ENCODE data around the gene CLK2.
"Not testable (repeated sequence)": the region's sequence is repeated elsewhere in the genome, so short reads cannot be mapped to it uniquely, and the experiment has no call there.

The CLK2 gene

DNA sequence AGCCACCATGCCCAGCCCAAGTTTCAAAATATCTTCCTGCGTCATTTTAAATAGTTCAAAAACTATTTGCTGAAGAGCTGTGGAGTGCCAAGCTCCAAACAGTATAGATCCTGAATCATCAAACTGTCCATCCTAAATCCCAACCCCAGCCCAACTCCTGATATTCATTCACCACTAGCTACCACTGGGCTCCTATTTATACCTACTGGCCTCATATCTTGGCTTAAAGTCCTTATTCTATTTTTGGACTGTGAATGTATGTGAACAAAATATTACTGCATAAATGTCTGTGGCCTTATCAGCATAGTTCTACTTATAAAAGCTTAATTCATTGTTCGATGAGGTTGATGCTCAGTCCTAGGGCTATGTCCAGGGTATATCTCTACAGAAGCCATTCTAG is 5.9 kb downstream of the CLK2 start:
- no peak for FAIRE-seq

DNA sequence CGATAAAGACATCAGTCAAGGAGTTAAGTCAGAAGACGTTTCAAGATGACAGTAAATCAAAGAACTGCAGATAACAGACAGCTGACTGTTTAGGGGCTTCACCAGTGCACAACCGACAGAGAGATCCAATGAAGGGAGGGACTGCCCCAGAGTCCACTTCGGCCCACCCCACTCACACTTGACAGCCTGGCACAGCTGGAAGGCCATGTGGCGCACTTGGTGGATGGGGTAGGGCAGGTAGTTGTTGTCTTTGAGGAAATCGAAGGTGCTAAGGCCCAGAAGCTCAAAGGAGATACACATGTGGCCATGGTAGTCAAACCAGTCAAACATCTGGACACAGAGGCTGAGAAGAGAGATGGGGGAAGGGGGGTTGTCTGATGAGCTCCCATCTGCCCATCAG is 6.8 kb downstream of the CLK2 start:
- no peak for FAIRE-seq
- DNase-seq (ENCODE audit: low spot score), result no peak

More for the DNA sequence above, 5.9 kb downstream of the CLK2 start:
- DNase-seq (ENCODE audit: low spot score), result no peak

DNA sequence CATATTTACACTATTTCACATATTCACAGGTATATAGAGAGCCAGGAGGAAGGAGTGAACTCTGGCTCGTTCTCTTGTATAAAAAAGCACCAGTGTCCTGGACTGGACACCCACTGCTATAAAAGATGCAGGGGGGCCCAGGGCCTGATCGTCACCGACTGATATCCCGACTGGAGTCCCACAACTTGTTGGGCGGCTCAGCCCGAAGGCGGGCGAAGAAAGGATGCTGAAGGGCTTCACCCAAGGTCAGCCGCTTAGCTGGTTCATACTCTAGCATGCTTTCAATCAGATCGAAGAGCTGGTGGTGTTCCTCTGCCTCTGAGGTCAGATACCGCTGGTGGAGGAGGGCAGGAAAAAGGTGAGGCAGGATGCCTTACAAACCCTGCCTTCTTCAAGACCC is 10.2 kb downstream of the CLK2 start:
- FAIRE-seq (no peak), DNase-seq (ENCODE audit: low spot score) (no peak)

DNA sequence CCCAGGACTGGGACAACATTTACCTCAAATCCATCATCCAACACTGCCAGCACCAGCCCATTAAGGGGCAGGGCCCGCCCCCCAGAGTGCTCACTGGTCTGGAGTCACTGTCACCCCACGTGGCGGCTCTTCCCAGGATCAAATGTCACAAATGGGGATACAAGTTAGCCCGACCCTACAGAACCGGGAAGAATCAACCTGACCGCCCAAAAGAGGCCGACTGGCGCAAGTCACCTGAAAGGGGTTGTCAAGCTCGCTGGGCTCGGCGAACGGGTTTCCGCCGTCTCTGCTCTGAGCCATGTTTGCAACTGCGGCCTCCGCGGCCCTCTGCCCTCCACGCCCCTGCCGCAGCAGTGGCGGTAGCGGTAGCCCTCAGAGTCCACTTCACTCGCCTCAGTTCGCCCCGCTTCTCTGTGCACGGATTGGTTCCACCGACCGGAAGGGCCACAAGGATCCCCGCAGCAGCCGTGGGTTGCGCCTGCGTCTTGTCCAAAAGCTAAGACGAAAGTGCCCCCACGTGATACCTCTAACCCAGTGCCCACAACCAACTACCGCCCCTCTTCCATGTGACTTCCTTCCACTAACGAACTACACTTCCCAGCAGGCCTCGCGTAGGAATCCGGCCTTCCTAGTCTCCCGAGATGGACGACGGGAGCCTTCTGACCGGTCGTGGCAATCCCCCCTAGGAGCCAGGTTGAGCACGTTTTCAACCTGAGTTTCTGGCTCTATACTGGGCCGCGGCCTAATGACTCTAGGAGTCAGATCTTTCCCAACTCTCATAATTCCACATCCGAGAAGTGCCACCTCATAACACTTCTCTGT is 11.2 kb downstream of the CLK2 start, which contains the start of gene SCAMP3:
Gene SCAMP3 (minus strand): TSS at position 509 of the 822 bp plus-strand sequence. CDS start 209 bp downstream, at position 300.
- DNase-seq (ENCODE audit: low spot score) (peak; percentile 96), FAIRE-seq (no peak)

DNA sequence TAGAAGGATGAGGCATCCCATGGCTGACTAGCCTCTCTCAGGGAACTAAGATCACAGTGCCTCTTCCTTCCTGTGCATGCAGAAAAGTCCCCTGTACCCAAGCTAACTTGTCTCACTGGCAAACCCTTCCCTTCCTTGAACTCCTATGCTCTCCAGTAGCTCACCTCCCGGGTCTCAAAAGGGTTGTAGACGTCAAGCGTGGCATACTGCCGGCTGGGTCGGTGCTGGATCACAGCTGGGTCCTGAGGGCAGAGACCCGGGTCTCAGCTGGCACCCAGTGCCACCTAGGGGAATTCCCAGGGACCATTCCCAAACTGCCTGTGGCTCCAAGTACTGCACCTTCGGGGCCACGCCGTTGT is 11.8 kb downstream of the CLK2 start:
- FAIRE-seq, result no peak
- DNase-seq (ENCODE audit: low spot score), result no peak

DNA sequence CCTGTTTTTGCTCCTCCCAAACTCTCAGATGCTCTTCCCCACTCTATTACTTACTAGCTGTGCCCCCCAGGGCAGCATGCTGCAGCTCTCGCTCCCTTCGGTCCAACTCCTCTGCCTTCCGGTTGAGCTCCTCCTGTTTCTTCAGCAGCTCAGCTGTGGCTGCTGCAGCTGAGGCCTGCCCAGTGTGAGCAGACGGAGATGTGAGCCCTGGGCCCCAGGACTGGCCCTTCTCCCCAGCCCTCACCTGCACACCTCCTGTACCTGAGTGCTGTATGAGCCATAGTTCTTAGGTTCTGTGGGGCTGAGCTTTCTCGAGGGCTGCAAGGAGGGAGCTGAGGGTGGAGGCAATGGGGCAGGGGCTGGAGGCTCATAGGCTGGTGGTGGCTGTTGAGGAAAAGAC is 13.0 kb downstream of the CLK2 start:
- no peak for DNase-seq (ENCODE audit: low spot score)
- no peak for FAIRE-seq

DNA sequence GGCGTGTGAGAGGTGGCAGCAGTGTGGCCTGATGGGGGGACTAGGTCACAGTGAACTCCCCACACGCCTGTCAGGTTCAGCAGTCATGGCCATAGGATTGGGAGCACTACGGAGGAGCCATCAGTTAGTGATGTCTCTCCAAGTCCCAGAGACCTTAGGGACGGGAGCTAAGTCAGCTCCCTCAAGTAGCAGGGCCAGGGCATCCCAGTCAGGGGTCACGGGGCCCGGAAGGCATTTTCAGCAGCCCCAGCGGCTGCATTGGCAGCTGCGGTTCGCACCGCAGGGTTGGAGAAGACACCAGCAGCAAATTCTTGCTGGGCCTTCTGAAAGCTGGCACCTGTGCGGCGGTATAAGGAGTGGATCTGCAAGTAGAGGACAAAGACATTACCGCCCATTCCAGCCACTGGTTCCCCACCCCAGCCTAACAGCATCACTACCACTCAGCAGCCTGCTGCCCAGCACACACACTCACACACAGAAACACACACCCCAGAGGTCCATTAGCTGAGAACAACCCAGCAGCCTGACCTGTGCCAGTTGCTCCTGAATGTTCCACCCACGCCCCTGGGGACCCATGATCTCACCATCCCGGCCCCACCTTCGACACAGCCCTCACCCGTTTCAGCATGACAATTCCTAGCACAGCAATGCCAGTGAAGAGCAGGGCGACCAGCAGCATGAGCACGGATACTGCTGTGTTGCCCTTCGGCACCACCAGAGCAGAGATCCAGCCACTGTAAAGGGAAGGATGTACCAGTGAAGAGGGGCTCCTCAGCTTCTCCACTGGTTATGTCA is 17.0 kb downstream of the CLK2 start:
- FAIRE-seq, result no peak
- no peak for DNase-seq (ENCODE audit: low spot score)

DNA sequence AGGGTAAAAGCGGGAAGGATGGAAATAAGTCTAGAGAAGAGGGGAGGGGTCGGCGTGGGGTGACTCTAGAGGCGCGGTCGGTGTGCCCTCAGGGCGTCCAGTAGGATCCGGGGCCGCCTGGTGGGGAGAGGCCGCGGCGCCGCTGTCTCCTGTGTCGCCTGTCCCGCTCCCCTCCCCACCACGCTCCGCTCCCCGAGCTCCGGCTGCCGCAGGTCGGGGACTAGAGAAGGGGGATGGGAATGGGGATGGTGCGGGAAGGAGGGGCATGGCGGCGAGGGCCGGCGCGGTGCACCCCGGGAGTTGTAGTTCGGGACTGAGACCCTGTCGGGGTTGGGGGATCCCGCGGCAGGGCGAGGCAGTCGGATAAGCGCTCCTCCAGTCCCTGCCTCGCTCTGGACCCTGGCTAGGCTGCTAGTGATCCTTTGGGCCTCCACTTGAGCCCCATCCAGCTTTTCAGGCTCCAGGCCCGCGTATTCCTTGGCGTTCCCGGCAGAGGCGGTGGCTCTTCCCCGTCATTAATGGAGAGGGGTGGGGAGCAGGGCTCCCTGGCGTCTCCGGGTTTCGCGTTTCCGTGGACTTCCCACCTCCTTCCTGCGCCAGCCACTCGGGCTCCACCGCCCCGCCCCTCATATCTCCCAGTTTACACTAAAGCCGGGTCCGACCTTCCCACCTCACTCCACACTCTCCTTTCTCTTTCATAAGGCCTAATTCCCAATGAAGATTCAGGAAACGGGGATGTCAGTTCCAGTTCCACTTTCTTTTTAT is 17.9 kb downstream of the CLK2 start, which contains the start of gene ENTREP3:
Gene ENTREP3 (minus strand): TSS at position 241 of the 765 bp plus-strand sequence. CDS start 606 bp downstream, outside the sequence.
- FAIRE-seq (no peak), DNase-seq (ENCODE audit: low spot score) (peak; percentile 89)

DNA sequence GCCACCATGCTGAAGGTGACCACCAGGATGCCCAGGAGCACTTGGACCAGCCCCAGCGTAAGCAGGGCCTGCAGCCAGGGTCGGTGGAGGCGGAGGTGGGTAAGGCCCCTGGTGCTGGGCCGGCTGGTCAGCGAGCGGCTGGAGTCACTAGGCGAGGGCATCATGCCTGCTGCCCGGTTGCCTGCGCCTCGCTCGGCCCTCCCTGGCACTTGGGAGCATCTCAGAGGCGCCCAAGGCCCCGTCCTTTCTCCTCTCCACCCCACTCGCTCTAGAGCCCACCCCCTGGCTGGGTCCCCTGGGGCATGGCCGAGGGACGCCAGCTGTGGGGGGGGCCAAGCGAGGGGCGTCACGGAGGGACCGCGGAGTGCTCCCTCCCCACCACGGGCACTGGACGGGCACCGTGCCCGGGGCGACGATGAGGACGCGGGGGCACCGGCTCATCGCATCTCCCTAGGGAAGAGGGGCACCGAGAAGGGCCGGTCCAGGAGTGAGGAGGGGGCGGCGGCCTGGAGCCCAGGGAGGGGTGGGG is 18.5 kb downstream of the CLK2 start:
- no peak for DNase-seq (ENCODE audit: low spot score)
- no peak for FAIRE-seq

DNA sequence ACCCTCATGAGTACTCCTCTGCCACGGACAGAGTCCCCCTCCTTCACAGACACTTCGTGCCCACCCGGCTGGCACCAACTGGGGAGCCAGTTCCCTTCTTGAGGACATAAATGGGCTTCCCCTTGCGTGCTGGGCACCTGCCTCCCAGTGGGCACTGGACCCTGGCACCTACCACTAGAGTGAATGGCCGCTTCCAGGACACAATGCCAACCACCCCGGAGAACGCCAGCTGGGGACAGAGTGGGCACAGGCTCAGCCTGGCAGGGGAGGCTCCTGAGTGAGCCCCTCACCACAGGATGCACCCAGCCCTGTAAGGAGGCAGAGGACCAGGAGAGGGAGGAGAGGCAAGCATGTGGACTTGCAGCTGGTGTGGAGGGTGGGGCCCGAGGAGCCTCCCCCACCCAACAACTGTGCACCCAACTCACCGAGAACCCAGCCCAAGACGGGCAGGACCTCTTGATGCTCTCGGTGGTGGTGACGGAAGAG is 19.0 kb downstream of the CLK2 start:
- FAIRE-seq, result no peak
- DNase-seq (ENCODE audit: low spot score), result no peak

DNA sequence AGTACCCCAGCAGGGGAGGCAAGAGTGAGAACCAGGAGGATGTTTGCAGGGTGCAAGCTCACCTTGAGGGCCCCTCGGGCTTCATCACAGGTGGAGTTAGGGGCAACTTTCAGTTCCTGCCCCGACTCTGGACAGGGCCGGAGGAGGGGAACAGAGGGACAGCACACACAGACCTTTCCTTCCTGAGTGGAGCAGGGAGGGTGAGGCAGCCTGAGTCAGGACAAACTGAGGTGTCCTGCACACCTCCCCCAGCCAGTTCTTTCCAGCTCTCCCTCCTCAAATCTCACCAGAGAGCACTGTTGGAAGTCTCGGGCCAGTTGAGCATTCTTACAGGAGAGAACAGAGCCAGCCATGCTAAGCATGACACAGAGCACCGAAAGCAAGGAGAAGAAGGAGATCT is 19.5 kb downstream of the CLK2 start:
- FAIRE-seq (no peak), DNase-seq (ENCODE audit: low spot score) (no peak)

DNA sequence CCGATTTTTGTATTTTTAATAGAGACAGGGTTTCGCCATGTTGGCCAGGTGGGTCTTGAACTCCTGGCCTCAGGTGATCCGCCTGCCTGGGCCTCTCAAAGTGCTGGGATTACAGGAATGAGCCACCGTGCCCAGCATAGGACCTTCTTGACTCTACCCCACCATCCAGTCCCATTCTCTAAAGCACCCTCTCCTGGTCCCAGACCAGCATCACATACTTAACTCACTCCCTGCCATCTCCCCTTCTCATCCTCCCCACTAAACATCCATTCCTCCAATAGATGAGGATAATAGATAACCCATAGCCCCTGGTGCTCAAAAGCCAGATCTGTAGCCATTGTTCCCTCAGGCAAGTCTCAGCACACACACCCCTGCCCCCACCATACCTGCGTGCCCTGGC is 20.1 kb downstream of the CLK2 start:
- FAIRE-seq (no peak), DNase-seq (ENCODE audit: low spot score) (no peak)

DNA sequence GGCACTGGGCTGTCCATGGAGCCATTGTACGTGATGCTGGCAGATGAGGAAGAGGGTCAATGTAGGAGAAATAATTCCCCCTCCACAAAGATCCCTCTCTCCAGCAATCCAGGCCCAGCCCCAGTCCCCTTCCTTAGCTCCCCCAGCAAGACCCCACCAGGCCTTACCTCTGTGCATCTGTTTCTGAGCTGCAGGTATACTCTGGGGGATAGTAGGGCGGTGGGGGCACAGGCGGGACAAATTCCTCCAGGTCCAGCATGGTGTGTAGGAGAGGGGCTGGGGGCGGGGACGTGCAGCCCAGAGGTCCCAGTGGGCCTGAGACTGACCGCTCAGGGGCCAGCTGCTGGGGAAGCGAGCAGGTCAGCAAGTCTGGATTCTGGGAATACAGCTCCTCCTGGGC is 21.7 kb downstream of the CLK2 start:
- FAIRE-seq, result no peak

DNA sequence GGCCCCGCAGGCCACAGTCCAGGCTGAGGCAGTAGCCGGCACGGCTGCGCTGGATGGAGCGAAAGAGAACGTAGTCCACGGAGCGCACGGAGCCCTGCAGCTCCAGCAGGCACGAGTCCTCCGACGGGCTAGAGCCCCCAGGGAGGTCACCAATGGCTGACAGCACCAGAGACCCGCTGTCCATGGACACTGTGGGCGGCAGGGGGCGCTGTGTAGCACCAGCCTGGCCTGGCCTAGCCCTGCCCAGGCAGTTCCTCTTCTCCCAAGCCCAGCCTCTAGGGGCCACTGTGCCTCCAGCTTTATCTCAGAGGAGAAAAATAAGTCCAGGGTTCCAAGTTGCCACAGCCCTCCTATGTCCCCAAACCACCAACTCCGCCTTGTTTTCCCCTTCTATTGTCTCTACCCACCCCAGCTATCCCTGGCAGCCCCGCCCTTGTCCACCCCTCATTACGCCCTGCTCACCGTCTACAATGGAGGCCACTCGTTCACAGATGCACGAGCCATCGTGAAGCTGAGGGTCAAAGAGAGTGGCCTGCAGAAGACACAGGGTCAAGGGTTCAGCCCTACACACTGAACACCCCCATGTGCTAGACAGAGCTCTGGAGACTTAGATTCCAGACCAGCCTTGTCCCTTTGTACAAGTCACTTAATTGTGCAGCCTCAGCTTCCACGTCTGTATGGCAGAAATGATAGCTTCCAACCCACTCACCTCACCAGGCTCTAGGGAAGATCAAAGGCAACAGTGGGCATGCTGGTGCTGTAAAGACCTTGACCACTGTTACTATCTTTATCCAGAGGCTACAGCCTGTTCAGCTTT is 22.5 kb downstream of the CLK2 start:
- DNase-seq (ENCODE audit: low spot score), result peak; percentile 94
- peak; percentile 82 for FAIRE-seq

More for the DNA sequence above, 21.7 kb downstream of the CLK2 start:
- no peak for DNase-seq (ENCODE audit: low spot score)

DNA sequence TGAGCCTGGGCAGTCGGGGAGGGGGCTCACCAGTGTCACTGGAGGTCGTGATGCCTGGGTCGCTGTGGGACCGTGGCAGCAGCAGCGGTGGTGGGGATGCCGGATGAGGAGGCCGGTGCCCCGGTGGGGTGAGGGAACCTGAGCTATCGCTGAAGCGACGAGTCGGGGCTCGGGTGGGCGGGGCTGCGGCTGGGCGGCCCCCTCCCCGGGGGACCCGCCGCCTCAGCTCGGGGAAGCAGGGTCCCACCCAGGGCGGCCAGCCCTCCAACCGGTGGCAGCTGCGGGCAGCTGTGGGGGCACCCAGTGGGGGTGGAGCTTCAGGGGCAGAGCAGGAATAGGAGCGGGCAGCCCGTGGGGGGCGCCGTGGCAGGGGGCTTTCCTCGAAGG is 23.1 kb downstream of the CLK2 start:
- FAIRE-seq (no peak), DNase-seq (ENCODE audit: low spot score) (no peak)

DNA sequence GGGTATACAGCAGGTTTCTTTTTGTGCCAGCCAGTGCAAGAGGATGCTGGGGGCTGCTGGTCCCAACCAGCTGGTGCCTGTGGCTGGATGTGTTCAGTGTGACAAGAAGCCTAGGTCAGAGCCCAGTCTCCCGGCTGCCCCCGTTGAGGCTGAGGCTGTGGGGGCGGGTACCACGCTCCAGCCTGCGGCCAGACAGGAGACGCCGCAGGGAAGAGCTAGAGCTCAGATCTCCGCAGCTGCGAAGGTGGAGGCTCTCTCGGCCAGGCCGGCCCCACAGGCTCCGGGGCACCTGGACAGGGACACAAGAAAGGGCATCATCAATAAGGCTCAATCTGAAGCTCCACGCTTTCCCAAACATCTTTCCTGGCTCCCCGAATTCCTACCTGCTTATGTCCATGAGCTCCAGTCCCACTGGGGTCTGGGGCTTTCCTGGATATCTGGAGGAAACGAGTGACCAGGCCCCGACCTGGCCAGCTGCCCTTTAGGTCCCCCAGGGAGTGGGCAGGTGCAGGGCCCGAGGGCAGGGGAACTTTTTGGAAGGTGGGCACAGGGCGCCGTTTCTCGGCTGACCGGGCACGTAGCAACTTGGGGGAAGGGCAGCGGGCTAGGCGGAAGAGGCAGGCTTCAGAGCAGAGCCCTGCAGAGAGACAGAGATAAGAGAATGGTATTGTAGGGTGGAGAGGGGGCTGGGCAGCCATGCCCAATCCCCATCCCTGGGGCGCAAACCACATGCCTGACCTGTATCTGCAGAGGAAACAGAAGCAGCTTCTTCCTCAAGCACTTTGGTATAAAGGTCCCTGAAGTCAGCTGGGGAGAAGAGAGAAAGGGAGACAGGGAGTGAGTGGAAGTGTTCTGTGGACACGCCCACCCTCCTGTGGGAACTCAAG is 25.4 kb downstream of the CLK2 start:
- no peak for FAIRE-seq
- no peak for DNase-seq (ENCODE audit: low spot score)

DNA sequence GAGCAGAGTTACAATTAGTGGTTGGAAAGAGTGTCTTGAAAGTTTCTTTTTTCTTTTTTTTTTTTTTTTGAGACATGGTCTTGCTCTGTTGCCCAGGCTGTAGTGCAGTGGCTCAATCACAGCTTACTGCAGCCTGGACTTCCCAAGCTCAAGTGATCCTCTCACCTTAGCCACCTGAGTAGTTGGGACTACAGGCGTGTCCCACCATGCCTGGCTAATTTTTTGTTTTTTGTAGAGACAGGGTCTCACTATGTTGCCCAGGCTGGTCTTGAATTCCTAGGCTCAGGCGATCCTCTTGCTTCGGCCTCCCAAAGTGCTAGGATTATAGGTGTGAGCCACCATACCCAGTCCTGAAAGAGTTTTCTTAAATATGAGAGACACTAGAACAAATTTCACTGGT is 26.5 kb downstream of the CLK2 start:
- DNase-seq (ENCODE audit: low spot score); FAIRE-seq: not testable (repeated sequence)

DNA sequence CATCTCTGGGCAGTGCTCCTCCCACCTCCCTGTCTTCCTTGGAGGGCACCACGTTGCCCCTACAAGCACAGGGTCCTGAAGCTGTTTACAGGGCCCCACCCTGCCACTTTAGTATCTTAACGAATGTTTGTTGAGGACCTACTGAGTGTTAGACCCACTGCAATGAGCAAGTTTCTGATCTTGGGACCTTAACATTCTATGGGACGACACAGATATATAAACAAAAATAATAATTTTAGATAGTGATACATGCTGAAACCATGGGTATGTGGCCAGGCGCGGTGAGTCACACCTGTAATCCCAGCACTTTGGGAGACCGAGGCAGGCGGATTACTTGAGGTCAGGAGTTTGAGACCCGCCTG is 28.2 kb downstream of the CLK2 start:
- no peak for FAIRE-seq
- DNase-seq (ENCODE audit: low spot score), result no peak

DNA sequence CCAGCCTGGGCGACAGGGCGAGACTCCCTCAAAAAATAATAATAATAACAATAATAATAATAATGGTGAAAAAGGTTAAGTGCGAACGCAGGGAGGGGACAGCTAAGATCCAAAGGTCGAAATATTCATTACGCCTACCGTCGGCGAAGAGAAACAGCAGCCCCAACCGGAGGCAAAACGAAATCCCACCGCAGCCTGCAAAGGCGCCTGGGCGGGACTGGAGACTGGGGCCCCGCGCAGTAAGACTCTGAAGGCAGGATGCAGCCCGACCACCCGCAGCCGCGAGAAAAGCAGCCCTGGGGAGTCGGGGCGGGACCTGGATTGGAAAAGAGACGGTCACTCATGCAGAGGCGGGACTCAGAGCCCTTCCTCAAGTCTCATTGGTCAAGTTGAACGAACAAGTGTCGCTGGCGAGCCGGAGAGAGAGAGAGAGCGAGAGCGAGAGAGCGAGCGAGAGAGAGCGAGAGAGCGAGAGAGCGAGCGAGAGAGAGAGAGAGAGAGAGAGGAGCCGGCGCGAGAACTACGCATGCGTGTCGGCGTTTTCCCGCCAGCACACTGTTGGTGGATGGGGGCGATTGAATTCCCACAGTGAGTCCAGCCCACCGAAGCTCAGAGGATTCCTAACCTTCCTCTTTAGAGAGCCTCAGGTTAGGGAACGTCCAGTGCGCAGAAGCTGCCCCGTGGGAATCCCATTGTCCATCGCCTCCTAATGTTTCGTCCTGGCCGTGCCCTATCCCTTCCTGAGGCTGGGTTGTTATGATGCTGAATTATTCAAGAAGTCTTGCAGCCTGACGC is 28.7 kb downstream of the CLK2 start:
- FAIRE-seq (no peak), DNase-seq (ENCODE audit: low spot score) (peak; percentile 94)
